Activated CD8-positive, alpha-beta memory T cell treated with anti-CD3 and anti-CD28 coated beads, Interleukin-2, amount 50 U/mL, for 1 hour (primary cell): ENCODE data around the gene HCN2.

Source experiments
- DNase-seq: peaks from one replicate; pipeline ENCODE4 v3.0.0-alpha.2; 2020; ENCODE audit errors: extremely low read depth

The HCN2 gene

DNA sequence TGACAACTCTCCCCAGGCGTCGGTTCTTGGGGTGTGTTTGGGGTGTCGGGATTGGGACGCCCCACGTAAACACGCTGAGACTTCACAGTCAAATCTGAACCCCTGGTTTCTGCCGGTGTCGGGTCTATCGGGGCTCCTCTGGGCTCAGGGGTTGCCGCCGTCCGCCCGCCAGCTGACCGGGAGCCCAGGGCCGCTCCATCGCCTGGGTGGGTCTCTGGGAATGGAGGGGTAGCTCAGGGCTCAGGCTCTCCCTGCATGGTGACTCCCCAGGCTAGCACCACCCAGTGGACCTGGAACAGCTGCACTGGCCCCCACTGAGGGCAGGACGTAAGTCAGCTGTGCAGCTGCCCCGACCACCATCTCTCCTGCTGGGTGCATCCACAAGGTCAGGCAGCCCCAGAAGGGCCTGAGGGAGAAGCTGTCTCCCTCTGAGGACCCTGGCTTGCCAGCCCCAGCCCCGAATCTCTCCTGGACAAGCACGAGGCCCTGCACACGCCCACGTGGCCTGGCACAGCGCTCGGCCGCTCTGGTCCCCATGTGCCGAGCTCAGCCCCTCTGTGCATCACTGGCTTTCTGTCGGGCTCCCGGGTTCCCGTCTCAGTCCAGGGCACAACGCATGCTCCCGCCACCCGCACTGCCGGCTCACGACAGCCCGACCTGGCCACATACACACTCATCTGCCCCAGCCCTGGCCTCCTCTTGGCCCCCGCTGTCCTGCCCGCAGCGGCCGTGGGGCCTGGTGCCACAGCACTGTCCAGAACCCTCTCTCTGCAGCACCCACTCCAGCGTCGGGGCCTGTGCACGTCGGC, 67.3 kb downstream of the HCN2 start:
- DNase-seq = no peak

DNA sequence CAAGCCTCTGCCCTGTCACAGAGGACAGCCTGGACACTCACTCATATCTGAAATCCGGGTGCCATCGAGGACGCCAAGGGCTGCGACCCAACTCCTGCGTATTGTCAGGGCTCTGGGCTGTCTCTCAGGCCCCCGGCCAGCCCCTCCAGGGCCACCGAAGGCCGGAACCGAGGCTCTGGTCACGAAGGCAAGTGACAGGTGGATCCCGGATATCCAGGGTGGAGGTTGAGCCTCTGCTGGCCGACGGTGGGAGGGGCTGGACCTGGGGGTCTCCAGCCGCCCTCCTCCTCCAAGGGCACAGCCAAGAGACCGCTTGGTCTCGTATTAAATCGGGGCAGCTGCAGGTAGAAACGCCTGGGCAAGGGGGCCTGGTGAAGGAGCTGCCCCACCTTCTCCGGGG, 67.9 kb downstream of the HCN2 start:
- no peak for DNase-seq

DNA sequence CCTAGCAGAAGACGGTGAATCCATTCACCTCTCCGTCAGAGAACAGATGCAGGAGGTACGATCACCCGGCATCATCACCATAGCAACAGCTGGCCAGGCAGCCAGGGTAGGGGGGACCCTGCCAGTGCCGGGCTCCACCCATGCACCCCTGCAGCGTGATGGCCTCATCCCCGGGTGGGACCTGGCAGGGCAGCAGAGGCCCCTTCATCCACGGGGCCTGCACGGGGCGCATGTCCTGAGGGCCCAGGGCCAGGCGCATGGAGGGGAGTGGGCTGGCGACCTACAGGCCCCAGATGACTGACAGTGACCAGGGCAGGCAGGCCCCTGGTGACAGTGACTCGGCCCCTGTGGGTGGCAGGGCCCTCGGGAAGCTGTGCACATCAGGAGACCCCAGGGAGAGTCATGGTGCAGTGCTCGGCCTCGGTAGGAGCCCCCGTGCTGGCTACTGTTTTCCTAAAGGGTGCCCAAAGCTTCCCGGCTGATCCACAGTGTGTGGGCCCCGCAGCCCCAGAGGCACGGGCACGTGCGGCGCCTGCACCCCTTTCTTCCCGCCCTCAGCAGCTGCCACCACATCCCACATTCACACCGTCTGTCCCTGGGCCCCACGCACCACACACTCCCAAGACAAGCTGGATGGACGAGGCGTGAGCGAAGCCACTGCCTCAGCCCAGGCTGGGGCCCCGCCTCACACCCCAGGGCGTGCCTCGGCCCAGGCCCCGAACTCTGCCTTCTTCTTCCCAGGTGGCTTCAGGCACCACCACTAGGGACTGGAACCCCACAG, 68.6 kb downstream of the HCN2 start:
- no peak for DNase-seq

DNA sequence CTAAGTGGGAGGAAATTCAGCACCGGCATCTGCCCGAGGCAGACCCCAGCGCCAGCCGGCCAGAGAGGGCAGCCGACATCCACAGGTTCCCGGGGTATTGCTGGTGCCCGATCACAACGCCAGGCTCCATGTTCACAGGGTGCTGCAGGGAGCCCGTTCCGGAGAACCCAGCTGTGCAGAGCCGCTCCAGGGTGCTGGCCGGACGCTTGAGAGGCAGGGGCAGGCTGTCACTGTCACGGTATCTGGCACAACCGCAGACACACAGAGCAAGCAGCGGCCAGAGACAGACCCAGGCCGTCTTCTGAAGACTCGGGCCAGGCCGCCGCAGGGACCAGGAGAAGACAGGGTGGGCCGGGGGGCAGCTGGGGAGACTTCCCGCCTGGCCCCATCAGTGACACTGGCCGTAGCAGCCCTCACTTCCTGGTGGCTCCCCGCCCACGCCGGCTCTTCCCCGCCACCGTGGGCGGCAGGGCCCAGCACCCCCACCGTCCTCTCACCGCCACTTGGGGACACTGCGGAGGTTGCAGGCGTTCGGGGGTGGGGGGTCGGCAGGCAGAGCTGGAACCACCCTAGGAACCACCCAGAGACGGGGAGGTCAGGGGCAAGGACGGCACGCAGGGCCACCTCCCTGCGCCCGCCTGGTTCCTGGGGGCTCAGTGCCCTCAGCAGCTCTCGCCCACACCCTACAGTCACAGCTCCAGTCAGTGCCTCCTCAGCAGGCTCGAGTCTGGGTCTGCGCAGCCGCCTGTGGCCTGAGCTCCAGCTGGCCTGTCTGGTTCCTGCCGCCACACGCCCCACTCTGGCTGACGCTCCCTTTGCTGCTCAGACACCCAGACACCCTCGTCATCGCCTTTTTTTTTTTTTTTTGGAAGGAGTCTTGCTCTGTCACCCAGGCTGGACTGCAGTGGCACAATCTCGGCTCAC, 69.5 kb downstream of the HCN2 start:
- DNase-seq = no peak

DNA sequence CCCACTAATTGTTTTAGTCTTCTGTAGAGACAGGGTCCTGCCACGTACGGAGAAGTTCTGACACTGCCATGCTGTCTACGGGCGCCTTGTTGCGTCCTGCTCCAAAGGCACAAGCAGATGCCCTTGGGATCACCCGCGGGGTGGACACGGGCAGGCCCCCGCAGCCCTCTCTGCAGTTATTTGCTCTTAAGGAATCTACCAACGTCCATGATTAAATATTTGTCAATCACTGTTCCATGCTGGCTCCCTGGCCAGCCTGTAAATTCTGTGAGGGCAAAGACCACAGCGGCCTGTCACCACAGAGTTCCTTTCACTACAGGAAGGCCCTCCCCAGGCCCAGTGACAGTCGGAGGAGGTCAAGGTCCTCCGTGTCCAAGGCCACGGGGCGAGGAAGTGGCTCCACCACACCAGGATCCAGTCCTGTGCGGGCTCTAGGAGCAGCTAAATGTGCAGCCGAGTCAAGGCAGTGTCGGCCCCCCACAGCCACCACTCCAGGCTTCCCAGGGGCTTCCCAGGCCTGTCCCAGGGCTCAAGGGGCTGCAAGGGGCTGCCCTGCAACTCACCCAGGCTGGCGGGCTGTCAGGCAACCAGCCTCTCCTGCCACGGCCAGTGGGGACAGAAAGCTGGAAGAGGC, 71.2 kb downstream of the HCN2 start:
- no peak for DNase-seq

DNA sequence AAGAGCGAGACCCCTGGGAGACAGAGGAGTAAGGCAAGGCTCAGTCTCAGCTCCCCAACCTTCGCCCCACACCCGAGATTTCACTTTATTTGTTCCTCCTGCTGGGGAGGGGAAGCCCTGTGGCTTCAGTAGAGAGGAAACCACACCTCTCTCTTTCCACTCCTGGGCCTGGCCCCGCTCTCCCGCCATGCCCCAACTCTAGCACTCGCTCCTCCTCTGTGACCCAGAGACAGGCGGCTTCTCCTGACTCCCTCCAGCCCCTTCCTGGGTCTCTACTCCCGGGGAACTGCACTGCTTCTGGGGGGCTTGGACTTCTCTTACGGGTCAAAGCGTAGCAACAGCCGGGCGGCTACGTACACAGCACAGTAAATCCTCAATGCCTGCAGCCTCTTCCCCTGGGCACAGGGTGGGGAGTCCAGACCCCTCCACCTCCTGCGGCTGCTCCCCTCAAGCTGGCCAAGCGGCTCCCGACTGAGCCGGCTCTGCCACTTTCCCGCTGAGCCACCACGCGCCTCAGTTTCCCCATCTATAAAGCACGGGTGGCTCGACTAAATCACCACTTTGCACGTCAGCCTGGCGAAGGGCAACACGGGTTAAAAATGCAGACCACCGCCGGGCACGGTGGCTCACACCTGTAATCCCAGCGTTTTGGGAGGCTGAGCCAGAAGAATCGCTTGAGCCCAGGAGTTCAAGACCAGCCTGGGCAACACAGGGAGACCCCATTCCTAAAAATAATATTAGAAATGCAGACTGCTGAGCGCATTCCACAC, 71.9 kb downstream of the HCN2 start:
- no peak for DNase-seq

DNA sequence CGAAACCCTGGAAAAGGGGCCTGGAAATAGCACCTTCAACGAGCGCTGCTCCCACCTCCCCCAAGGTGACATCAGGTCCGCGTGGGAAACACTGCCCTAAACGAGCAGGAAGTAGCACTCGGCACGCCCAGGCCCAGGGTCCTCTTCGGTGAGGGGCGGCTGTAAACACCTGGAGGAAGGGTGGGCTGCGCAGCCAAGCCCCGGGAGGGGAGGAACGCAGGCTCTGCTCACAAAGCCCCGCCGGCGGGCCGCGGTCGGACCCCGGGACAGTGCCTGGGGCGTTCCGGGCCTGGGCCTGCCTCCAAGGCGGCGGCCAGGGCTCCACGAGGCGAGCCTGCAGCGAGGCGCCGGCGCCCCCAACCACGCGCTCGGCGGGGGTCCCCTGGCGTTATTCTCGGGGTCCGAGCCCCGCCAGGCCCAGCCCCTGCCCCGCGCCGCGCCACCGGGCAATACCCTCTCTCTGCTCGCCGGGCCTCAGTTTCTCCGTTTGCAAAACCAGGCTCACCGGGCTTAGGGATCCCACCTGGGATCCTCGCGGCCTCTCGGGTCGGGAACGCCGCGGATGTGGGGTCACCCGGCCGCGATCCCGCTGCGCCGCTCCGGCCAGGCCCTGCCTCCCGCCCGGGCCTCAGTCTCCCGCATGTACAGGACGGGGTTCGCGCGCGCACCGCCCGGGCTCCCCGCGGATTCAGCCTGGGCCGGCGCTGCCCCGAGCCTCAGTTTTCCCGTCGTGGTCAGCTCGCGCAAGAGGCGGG, 72.7 kb downstream of the HCN2 start:
- DNase-seq = no peak

DNA sequence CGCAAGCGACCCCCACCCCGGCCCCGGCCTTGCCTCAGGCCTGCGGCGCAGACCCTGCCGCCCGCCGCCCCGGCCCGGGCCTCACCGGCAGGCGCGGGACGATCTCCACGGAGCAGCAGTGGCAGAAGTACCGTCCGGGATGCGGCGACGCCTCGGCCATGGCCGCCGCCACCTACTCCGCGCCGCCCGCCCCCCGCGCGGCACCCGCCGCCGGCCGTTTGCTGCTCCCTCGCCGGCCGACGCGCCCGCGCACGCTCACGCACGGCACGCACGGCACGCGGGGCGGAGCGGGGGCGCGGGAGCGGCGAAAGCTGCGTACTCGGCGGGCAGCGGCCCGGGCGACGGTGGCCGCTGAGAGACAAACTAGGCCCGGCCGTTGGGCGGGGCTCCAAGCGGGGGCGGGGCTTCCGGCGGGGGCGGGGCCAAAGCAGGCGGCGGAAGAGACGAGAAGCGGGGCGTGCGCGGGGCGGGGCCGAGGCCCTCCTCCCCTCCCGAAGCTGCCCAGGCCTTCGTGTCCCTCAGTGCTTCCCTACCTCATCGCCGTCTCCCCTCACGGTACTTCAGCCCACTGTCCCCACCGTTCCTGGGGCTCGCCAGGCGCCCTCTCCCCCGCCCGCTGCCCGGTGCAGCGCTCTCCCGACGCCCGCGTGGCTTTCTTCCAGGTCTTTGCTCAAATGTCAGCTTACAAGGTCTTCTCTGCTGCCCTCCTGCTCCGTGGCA, 73.4 kb downstream of the HCN2 start, which contains the start of gene RNF126:
TSS of gene RNF126 (minus strand) at position 253 of the 720 bp plus-strand sequence. CDS start at position 160, 93 bp downstream.
- DNase-seq = peak; percentile 71

DNA sequence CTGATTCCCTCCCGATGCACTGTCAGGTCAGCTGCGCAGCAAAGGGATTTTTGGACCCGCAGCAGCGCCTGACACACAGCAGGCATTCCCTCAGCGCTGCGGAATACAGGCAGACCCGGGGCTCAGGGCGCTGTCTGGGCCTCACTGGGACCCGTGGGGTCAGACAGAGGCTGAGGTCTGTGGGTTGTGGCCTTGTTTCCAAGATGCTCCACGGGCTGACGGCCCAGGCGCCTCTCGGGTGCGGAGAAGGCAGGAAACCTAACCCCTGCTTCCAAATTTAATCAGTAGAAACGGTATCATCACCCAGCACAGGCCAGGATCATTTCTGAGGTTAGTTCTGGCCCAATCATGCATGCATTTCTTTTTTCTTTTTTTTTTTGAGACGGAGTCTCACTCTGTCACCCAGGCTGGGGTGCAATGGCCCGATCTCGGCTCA, 74.0 kb downstream of the HCN2 start:
- no peak for DNase-seq

DNA sequence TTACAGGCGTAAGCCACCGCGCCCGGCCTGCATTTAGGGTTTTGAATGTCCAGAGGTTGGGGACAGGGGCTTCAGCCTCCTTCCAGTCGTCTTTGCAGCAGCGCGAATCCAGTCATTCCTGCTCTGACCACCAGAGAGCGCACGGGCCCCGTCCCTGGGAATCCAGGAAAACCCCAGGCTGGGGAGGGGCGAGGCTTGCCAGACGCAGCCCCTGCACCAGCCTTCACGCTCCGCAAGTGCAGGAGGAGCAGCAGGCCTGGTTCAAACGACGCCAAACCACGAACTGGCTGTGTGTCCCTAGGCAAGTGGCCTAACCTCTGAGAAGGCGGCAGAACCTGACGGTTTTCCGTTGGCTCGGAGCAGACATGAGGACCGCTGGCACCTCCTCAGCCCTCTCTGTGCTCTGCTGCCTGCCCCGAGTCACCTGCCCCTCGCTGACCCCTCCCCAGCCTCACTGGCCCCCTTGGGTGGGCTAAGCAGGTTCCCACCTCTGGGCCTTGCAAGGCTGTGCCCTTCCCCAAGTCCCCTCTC, 75.3 kb downstream of the HCN2 start:
- peak; percentile 49 for DNase-seq
